Measurements from ENCODE around the gene IL1RAP. TPM values are rescaled to one million over a fixed set of nuclear protein-coding genes. Genes with fewer than 3 reads are reported as not detected.

IL1RAP gene
- total RNA-seq, 1 donor from 2014 or later = 5.1 TPM

DNA sequence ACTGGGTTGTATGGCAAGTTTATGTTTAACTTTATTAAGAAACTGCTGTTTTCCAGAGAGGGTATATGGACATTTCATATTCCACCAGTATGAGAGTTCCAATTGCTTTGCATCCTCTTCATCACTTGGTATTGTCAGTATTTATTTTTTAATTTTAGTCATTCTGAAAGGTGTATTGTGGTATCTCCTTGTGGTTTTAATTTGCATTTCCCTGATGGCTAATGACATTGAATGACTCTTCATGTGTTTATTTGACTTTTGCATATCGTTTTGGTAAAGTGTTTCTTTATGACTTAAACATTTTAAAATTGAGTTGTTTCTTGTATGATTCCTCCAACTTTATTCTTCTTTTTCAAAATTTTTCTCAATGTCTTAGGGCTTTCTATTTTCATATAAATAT, 44.4 kb downstream of the IL1RAP start:
- intact Hi-C loops (cut with micrococcal nuclease) = no loop called here
- TF ChIP-seq, protein P1, sequence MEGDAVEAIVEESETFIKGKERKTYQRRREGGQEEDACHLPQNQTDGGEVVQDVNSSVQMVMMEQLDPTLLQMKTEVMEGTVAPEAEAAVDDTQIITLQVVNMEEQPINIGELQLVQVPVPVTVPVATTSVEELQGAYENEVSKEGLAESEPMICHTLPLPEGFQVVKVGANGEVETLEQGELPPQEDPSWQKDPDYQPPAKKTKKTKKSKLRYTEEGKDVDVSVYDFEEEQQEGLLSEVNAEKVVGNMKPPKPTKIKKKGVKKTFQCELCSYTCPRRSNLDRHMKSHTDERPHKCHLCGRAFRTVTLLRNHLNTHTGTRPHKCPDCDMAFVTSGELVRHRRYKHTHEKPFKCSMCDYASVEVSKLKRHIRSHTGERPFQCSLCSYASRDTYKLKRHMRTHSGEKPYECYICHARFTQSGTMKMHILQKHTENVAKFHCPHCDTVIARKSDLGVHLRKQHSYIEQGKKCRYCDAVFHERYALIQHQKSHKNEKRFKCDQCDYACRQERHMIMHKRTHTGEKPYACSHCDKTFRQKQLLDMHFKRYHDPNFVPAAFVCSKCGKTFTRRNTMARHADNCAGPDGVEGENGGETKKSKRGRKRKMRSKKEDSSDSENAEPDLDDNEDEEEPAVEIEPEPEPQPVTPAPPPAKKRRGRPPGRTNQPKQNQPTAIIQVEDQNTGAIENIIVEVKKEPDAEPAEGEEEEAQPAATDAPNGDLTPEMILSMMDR (IDR thresholded peaks at IDR 0.05; ENCODE audit: borderline replicate concordance) = no peak
- Histone ChIP-seq H3K4me1 (peaks cover 4% of the 10 kb centered on the region), H3K27me3 (ENCODE audit: low read depth) (no peaks in the 10 kb centered on the region), H3K4me3 (no peak overlapping the region), H3K9me3 (replicated peaks) (peaks cover 15% of the 10 kb centered on the region), H3K27ac (replicated peaks) (no peak overlapping the region), H3K36me3 (no peaks in the 10 kb centered on the region)
- no peak for DNase-seq

DNA sequence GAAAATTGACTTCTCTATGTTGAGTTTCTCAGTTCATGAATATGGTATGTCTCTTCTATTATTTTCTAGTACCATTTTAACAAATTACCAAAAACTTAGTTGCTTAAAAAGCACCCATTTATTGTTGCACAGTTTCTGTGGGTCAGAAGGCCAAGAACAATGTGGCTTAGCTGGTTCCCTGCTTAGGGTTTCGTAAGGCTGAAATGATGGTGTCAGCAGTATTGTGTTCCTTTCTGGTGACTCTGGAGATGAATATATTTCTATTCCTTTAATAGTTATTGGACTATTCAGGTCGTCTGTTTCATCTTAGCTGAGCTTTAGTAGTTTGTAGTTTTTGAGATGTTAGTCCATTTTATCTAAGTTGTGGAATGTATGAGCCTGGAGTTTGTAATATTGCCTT, 44.9 kb downstream of the IL1RAP start:
- no peak overlapping the region for H3K4me3 ChIP-seq
- H3K27ac ChIP-seq (replicated peaks) = no peak overlapping the region
- no peak for DNase-seq
- no peaks in the 10 kb centered on the region for H3K27me3 ChIP-seq (ENCODE audit: low read depth)
- intact Hi-C loops (cut with micrococcal nuclease) = no loop called here
- H3K9me3 ChIP-seq (replicated peaks) = peaks cover 15% of the 10 kb centered on the region
- H3K4me1 ChIP-seq = peaks cover 4% of the 10 kb centered on the region
- TF ChIP-seq, protein P1 (IDR thresholded peaks at IDR 0.05; ENCODE audit: borderline replicate concordance) = no peak
- H3K36me3 ChIP-seq = no peaks in the 10 kb centered on the region

DNA sequence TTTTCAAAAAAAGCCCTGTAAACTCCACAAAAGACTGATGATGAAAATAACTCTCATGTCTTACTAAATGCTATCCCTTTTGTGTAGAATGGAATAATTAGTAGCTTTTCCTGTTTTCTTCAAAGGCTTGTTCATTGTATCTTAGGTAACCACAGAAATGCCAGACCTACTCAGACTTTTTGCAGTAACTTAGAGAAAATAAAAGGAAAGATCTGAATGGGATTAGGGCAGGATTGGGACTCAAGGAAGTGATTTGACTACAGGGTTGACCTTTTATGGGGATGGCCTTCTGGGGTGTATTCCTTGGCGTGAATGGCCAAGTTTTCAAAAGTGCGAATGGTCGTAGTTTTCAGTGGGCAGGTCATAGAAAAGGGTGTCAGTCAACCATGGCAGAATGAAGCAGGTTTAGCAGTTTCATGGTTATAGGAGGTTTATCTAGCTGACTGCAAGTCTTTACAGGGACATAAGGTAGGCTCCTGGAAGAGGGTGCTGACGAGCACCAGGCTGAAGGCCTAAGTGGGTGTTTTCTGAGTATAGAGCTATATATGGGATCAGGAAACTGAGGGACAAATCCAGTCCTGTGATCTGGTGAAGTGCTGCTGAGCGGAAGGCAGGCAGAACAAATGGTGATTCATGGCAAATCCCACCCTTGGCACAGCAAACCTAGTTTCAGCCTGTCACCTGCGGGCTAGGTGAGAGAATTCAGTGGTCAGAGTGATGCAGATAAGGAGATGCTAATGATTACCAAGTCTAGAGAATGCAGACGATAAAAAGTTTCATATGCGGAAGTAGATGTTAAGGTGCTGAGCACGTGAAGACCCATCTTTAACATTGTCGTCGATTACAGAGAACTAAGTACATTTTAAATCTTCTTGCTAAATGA, 46.4 kb downstream of the IL1RAP start:
- no peak overlapping the region for H3K4me3 ChIP-seq
- TF ChIP-seq, protein P1 (IDR thresholded peaks at IDR 0.05; ENCODE audit: borderline replicate concordance) = no peak
- intact Hi-C loops (cut with micrococcal nuclease) = no loop called here
- peaks cover 4% of the 10 kb centered on the region for H3K4me1 ChIP-seq
- no peak overlapping the region for H3K27ac ChIP-seq (replicated peaks)
- no peaks in the 10 kb centered on the region for H3K27me3 ChIP-seq (ENCODE audit: low read depth)
- no peak for DNase-seq
- no peaks in the 10 kb centered on the region for H3K36me3 ChIP-seq
- peaks cover 15% of the 10 kb centered on the region for H3K9me3 ChIP-seq (replicated peaks)

DNA sequence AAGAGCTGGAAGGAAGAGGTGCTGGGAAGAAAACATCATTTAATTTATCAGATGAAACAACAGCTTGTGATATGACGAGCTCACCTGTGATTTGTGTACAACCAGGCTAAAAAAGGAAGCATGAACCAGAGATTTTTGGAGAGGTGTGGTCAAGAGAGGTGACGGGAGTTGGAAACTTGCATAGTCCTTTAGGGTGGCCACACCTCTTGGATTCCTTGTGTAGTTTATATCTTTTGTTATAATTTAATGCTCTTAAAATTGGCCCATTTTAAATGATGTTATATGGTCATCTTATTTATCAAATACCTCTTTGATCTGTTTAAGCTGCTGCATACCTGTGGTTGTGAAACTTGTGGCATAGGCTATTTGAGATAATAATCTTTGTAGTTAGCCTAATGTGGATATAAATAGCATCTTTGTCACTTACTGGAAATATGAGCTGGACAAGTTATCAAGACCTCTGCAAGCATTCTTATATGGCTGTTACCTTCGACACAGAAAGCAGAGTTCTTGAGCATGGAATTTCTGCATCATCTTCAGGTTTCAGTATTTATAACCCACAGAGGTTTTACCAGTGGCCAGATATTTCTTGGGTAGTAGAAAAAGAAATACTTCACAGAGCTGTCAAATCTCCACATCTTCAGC, 49.1 kb downstream of the IL1RAP start:
- H3K4me1 ChIP-seq = peaks cover 28% of the 10 kb centered on the region
- no peaks in the 10 kb centered on the region for H3K36me3 ChIP-seq
- intact Hi-C loops (cut with micrococcal nuclease) = no loop called here
- peaks cover 15% of the 10 kb centered on the region for H3K9me3 ChIP-seq (replicated peaks)
- no peak overlapping the region for H3K4me3 ChIP-seq
- H3K27ac ChIP-seq (replicated peaks) = no peak overlapping the region
- no peaks in the 10 kb centered on the region for H3K27me3 ChIP-seq (ENCODE audit: low read depth)
- DNase-seq = no peak
- TF ChIP-seq, protein P1 (IDR thresholded peaks at IDR 0.05; ENCODE audit: borderline replicate concordance) = no peak

DNA sequence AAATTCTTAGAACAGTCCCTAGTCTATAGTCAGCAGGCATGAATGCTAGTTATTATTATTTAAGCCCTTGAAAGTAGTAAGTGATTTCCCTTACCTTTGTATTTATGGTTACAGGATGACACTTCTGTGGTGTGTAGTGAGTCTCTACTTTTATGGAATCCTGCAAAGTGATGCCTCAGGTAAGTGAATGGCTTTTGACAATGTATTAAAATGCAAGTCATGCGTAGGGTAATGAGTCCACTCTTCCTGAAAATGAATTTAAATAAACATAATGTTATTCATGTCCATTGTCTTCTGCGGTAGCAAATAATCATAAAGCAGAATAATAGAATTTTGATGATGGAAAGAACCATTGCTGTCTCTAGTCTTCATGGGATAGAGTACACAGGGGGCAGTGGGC, 50.3 kb downstream of the IL1RAP start:
- H3K4me1 ChIP-seq = peaks cover 37% of the 10 kb centered on the region
- no peak for DNase-seq
- TF ChIP-seq, protein P1 (IDR thresholded peaks at IDR 0.05; ENCODE audit: borderline replicate concordance) = no peak
- H3K9me3 ChIP-seq (replicated peaks) = peaks cover 5% of the 10 kb centered on the region
- intact Hi-C loops (cut with micrococcal nuclease) = no loop called here
- no peaks in the 10 kb centered on the region for H3K36me3 ChIP-seq
- H3K4me3 ChIP-seq = no peak overlapping the region
- H3K27me3 ChIP-seq (ENCODE audit: low read depth) = no peaks in the 10 kb centered on the region
- no peak overlapping the region for H3K27ac ChIP-seq (replicated peaks)

Measured in left ventricle myocardium inferior (tissue), 1 donor.